Measurements from ENCODE around the gene DDX39B. TPM values are rescaled to one million over a fixed set of nuclear protein-coding genes. Genes with fewer than 3 reads are reported as not detected.

Gene DDX39B
- total and polyA plus RNA-seq, 2 experiments from 2014 or later, result 210 to 287 TPM

DNA sequence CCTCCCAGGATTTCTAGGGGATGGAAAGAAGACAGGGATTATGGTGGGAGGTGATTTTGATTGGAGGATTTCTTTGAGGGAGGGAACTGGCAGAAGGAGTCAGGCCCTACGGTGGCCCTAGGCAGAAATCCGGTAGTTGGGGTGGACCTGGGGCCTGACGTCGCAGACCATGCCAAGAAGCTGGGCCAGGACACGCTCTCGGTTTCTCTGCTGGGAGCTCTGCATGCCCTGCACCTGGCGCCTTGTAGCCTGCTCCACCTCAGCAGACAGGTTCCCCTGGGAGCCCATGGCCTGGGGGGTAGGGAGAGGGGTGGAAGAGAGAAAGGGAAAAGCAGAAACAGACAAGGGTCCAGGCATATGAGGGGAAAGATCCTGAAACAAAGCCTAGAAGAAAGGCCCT is 3.5 kb upstream of the DDX39B start:
- Histone ChIP-seq H3K4me2 (no peak overlapping the region), H3K9me2 (replicated peaks; ENCODE audit: insufficient read depth) (no peaks in the 10 kb centered on the region), H3K36me3 (replicated peaks; ENCODE audit: insufficient read depth, low read depth) (no peaks in the 10 kb centered on the region), H3K4me3 (no peak overlapping the region), H2AFZ (no peak overlapping the region), H3K27me3 (no peaks in the 10 kb centered on the region), H3K27ac (no peak overlapping the region), H3K79me2 (peaks cover 49% of the 10 kb centered on the region), H3K4me1 (ENCODE audit: insufficient read depth) (peaks cover 12% of the 10 kb centered on the region), H3K9me3 (ENCODE audit: low read depth) (no peaks in the 10 kb centered on the region), H4K20me1 (ENCODE audit: insufficient read depth, poor library complexity, severe bottlenecking) (peaks cover 9% of the 10 kb centered on the region)
- TF ChIP-seq, protein P1, sequence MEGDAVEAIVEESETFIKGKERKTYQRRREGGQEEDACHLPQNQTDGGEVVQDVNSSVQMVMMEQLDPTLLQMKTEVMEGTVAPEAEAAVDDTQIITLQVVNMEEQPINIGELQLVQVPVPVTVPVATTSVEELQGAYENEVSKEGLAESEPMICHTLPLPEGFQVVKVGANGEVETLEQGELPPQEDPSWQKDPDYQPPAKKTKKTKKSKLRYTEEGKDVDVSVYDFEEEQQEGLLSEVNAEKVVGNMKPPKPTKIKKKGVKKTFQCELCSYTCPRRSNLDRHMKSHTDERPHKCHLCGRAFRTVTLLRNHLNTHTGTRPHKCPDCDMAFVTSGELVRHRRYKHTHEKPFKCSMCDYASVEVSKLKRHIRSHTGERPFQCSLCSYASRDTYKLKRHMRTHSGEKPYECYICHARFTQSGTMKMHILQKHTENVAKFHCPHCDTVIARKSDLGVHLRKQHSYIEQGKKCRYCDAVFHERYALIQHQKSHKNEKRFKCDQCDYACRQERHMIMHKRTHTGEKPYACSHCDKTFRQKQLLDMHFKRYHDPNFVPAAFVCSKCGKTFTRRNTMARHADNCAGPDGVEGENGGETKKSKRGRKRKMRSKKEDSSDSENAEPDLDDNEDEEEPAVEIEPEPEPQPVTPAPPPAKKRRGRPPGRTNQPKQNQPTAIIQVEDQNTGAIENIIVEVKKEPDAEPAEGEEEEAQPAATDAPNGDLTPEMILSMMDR (IDR thresholded peaks at IDR 0.05; ENCODE audit: poor library complexity), result no peak
- TF ChIP-seq EZH2phosphoT487 (IDR thresholded peaks at IDR 0.05; ENCODE audit: low read depth, severe bottlenecking, unreplicated experiment) (no peak), EZH2 (IDR thresholded peaks at IDR 0.05; ENCODE audit: borderline replicate concordance) (no peak)
- no peak for DNase-seq (ENCODE audit: low spot score)
- WGBS (ENCODE audit: low lambda C conversion rate, missing lambda C conversion rate), result 83% methylated on average over 7 of the region's 7 CpGs

DNA sequence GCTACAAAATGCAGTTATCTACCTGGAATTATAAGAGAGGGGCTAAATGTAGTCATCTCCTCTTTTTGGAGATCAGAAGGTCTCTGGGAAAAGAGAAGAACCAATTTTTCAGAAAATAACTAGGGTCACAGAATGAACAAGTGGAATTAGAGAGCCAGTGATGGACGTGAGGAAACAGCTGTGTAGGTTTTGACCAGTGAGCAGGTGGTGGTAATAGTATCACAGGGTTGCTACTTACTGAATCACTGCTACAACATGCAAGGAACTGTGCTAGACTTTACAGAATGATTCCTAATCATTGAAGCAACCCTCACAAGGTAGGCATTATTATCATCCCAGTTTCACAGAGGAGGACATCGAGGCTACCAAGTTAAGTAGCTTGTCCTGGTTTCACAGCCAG is 2.9 kb upstream of the DDX39B start:
- peaks cover 54% of the 10 kb centered on the region for H3K79me2 ChIP-seq
- no peak overlapping the region for H3K4me3 ChIP-seq
- no peak for DNase-seq (ENCODE audit: low spot score)
- no peaks in the 10 kb centered on the region for H3K9me2 ChIP-seq (replicated peaks; ENCODE audit: insufficient read depth)
- WGBS (ENCODE audit: low lambda C conversion rate, missing lambda C conversion rate), result 83% methylated on average over 2 of the region's 2 CpGs
- no peak overlapping the region for H2AFZ ChIP-seq
- H3K27me3 ChIP-seq, result no peaks in the 10 kb centered on the region
- H3K9me3 ChIP-seq (ENCODE audit: low read depth), result no peaks in the 10 kb centered on the region
- H3K4me2 ChIP-seq, result no peak overlapping the region
- H4K20me1 ChIP-seq (ENCODE audit: insufficient read depth, poor library complexity, severe bottlenecking), result peaks cover 15% of the 10 kb centered on the region
- TF ChIP-seq, protein P1 (IDR thresholded peaks at IDR 0.05; ENCODE audit: poor library complexity), result no peak
- no peaks in the 10 kb centered on the region for H3K36me3 ChIP-seq (replicated peaks; ENCODE audit: insufficient read depth, low read depth)
- H3K27ac ChIP-seq, result no peak overlapping the region
- H3K4me1 ChIP-seq (ENCODE audit: insufficient read depth), result peaks cover 18% of the 10 kb centered on the region

DNA sequence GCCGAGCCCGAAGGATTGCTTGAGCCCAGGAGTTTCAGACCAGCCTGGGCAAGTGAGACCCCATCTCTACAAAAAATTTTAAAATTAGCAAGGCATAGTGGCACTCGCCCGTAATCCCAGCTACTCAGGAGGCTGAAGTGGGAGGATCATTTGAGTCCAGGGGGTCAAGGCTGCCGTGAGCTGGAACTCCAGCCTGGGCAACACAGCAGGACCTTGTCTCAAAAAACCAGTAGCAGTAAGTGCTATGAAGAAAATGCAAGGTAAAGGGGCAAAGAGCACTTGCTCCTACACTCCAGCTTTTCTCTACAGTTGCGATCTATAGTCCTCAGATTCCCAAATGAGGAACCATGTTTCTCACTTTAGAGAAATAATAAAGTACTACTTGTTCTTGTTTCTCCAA is 1.8 kb upstream of the DDX39B start:
- Histone ChIP-seq H3K27me3 (no peaks in the 10 kb centered on the region), H3K9me3 (ENCODE audit: low read depth) (no peaks in the 10 kb centered on the region), H2AFZ (no peak overlapping the region), H3K9me2 (replicated peaks; ENCODE audit: insufficient read depth) (no peaks in the 10 kb centered on the region), H3K4me3 (no peak overlapping the region), H3K36me3 (replicated peaks; ENCODE audit: insufficient read depth, low read depth) (no peaks in the 10 kb centered on the region), H3K79me2 (peaks cover 54% of the 10 kb centered on the region), H3K4me2 (no peak overlapping the region), H4K20me1 (ENCODE audit: insufficient read depth, poor library complexity, severe bottlenecking) (peaks cover 26% of the 10 kb centered on the region), H3K27ac (no peak overlapping the region), H3K4me1 (ENCODE audit: insufficient read depth) (peaks cover 27% of the 10 kb centered on the region)
- TF ChIP-seq, protein P1 (IDR thresholded peaks at IDR 0.05; ENCODE audit: poor library complexity), result no peak
- TF ChIP-seq EZH2 (IDR thresholded peaks at IDR 0.05; ENCODE audit: borderline replicate concordance), result no peak
- no peak for TF ChIP-seq EZH2phosphoT487 (IDR thresholded peaks at IDR 0.05; ENCODE audit: low read depth, severe bottlenecking, unreplicated experiment)
- WGBS (ENCODE audit: low lambda C conversion rate, missing lambda C conversion rate), result 95% methylated on average over 6 of the region's 6 CpGs
- DNase-seq (ENCODE audit: low spot score), result no peak

All from hepatocyte (in vitro differentiated cells).